ENCODE data around the gene TSC22D2.

DNA sequence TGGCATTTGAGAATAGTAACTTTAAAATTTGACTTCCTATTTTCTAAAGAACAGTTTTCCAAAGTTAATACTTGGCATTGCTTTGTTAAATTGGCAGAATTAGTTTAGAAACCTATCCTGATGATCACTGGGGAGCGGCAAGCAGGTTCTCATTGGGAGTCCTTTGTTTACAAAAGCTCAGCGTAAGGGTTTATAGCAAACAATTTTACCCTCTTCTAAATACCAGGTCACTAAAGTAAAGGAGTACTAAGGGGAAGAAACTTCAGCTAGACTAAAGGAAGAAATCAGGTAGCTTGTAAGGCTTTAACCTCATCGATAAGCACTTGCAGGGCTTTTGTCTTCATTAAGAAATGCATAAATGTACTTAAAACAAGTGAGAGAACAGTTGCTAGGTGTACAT lies 18.2 kb downstream of the TSC22D2 start:
- TF ChIP-seq, protein P1, sequence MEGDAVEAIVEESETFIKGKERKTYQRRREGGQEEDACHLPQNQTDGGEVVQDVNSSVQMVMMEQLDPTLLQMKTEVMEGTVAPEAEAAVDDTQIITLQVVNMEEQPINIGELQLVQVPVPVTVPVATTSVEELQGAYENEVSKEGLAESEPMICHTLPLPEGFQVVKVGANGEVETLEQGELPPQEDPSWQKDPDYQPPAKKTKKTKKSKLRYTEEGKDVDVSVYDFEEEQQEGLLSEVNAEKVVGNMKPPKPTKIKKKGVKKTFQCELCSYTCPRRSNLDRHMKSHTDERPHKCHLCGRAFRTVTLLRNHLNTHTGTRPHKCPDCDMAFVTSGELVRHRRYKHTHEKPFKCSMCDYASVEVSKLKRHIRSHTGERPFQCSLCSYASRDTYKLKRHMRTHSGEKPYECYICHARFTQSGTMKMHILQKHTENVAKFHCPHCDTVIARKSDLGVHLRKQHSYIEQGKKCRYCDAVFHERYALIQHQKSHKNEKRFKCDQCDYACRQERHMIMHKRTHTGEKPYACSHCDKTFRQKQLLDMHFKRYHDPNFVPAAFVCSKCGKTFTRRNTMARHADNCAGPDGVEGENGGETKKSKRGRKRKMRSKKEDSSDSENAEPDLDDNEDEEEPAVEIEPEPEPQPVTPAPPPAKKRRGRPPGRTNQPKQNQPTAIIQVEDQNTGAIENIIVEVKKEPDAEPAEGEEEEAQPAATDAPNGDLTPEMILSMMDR (IDR thresholded peaks at IDR 0.05; ENCODE audit: insufficient read depth, low read length, poor library complexity, severe bottlenecking): no peak
- no peak for TF ChIP-seq EZH2phosphoT487 (conservative IDR thresholded peaks at IDR 0.05; ENCODE audit: low read length)
